GM21447 (cell line): ENCODE data around the gene CKS2.

Experiments
- ATAC-seq: cut with Tn5 transposase; IDR thresholded peaks from one replicate; pipeline ENCODE4 v1.9.1; 2021; ENCODE audit not compliant: unreplicated experiment

The CKS2 gene

DNA sequence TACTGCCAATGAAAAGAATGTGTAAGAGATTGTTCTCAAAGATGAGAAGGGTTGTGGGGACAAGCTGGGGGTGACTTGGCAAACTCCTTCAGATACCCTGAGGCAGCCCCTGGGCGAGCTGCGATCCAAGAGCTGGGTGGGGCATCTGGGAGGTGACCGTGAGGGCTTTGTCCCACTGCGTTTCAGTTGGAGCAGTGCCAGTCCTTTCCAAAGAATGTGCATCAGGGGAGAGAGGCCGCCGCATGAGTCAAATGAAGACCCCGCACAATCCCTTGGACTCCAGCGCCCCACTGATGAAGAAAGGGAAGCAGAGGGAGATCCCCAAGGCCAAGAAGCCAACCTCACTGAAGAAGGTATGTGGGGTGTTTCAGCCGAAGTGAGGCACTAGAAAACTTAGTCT is 35.7 kb downstream of the CKS2 start:
- no peak for ATAC-seq

DNA sequence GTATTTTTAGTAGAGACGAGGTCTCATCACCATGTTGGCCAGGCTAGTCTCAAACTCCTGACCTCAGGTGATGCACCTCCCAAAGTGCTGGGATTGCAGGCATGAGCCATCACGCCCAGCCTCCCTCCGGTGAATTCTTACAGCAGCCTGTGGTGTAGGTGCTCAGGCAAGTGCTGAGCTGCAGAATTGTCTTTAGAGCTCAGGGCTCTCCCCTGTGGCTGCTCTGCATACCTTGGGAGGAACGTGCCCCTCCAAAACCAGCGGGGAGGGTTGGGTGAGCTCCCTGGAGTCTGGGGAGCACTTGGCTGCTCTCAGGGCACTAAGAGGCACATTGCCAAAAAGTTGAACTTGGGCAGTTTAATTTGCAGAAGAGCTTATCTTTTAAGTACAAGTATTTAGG is 36.7 kb downstream of the CKS2 start:
- no peak for ATAC-seq

- ATAC-seq = no peak
Observed at GRCh38 chr9:89349607-89350006, 38.6 kb downstream of the CKS2 start.

- ATAC-seq = no peak
Observed at GRCh38 chr9:89350988-89351557, 40.1 kb downstream of the CKS2 start.

DNA sequence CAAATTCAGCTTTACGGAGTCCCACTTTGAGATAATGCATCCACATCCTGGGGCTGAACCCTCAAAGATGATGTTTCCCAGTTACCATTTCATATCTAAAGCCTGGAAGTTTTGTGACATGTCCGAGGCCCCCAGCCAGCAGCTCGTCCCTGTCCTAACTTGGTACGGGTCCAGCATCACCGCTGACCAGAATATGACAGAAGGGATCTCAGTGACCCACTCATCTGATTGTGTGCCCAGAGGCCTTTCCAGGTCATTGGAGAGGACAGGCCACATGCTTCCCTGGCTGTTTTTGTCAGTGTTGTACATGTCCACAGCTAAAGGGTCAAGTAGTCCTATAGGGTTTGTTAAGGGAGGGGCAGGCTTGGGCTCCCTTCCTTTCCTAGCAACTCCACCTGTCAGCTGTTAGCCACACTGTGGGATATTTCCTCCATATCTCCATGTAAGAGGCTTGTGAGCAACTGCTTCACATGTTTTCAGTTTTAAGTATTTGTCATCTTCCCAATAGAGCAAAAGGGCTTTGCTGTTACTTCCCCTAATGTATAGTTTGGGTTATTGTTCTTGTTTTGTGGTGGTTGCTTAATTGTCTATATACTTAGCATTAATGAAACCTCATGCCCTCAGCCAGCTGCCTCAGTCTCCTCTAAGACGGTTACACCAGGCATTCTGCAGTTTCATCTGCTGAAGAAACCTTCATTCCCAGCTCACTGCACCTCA is 40.7 kb downstream of the CKS2 start:
- no peak for ATAC-seq

GRCh38 chr9:89352451-89352850 is 41.5 kb downstream of the CKS2 start:
- ATAC-seq = no peak

DNA sequence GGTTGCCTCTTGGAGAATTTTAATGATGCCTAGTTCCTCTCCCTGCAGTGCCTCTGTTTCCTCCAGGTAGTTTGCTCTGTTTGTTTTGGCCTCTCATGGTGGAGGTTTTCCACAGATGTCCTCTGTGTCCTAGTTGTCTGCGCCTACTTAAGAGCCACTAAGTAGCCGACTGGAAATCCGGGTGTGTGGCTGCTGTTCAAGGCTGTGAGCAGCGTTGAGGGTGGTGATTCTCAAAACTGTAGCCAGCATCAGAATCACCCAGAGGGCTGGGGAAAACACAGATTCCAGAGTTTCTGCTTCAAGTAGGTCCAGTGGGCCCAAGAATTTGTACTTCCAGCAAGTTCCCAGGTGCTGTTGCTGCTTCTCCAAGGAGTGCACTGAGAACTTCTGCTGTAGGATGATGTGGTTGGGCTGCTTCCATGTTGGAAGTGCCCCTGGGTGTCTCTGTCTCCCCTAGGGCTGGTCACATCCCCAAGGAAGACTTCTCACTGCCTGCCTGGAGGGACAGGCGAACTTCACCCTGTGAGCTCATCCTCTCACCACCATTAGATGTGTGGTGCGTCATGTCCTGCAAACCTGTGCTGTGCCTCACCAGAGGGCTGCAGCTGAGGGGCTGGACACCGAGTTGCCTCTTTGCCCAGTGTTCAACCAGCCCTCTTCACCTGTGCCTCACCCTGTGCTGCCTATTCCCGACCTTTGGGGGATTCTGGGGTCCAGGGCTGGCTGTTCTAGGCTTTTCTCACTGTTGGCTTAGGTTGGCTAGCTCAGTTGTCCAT is 42.1 kb downstream of the CKS2 start:
- ATAC-seq = no peak

DNA sequence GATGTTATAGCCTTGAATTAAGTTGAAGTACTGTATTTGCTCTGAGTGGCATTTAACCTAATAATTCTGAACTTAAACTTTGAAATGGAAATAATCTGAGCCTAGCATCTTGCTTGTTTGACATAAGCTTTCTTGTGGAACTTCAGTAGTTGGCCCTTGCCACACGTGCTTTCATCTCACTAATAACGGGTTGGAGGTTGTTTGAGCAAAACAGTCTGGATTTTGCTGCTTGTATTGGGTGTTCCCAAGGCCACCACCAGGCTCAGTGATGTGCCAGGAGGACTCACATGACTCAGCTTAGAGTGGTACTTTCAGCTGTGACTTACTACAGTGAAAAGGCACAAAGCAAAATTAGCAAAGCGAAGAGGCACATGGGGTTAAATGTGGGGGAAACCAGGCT is 43.0 kb downstream of the CKS2 start:
- no peak for ATAC-seq

GRCh38 chr9:89354471-89354870 is 43.5 kb downstream of the CKS2 start:
- no peak for ATAC-seq

DNA sequence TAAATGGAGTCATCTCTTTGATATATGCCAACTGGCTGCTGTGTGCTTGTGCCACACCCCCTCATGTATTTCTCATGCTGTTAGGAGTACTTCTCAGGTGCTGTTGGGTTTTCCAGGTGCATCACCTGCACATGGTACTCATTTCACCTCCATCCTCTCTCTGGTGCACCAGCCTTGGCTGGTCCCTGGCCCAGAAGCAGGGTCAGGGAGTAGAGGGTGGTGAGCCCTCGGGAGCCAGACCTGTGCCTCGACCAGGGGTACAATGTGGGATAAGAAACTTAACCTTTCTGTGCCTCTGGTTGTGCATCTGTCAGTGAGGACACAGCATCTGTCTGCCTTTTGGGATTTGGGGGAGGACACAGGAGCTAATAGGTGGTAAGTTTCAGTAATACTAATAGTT is 45.8 kb downstream of the CKS2 start:
- no peak for ATAC-seq

DNA sequence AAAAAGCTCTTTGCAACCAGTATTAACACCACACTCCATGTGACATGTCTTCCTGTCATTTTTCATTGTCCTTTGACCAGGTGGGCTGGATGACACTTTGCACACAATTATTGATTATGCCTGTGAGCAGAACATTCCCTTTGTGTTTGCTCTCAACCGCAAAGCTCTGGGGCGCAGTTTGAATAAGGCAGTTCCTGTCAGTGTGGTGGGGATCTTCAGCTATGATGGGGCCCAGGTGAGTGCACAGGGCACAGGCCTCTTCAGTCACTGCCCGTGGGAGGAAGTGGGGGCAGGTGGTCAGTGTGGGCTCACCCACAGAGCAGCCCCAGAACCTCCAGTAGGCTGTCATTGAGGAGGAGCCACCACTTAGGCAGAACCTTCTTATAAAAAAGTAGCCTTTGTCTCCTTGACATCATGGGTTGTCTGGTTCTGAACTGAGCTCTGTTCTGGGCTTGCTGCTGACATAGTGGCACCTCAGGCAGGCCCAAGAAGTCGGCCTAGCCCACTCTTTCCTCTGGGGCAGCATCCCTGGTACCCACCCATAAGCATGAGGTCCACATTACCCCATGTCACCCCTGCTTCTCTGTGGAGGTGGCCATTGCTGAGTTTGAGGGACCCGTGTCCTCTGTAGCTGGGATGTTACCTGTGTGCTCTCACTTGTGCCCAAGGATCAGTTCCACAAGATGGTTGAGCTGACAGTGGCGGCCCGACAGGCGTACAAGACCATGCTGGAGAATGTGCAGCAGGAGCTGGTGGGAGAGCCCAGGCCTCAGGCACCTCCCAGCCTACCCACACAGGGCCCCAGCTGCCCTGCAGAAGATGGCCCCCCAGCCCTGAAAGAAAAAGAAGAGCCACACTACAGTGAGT is 46.6 kb downstream of the CKS2 start:
- no peak for ATAC-seq

- ATAC-seq = no peak
Observed at GRCh38 chr9:89358376-89358916, 47.5 kb downstream of the CKS2 start.

DNA sequence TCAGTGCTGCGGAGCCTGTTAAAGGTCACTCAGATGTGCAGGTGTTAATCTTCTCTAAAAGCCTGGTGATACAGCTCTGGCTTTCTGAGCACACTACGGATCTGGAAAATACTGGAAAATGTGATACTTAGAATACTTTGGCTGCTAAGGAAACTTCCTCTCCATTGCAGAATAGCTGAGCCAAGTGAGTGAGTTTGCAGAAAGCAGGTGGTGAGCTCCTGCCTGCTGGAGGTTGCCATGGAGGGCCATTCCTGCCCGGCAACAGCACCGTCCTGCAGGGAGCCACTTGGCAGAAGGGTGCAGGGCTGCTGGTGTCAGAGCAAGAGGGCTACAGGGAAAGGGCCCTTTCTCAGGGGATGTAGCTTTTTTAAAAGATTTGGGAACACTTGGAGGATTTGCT is 48.0 kb downstream of the CKS2 start:
- ATAC-seq = no peak

- ATAC-seq = no peak
Observed at GRCh38 chr9:89359751-89360261, 48.8 kb downstream of the CKS2 start.

- ATAC-seq = no peak
Observed at GRCh38 chr9:89360465-89360864, 49.5 kb downstream of the CKS2 start.

GRCh38 chr9:89361031-89361430 is 50.0 kb downstream of the CKS2 start:
- no peak for ATAC-seq

DNA sequence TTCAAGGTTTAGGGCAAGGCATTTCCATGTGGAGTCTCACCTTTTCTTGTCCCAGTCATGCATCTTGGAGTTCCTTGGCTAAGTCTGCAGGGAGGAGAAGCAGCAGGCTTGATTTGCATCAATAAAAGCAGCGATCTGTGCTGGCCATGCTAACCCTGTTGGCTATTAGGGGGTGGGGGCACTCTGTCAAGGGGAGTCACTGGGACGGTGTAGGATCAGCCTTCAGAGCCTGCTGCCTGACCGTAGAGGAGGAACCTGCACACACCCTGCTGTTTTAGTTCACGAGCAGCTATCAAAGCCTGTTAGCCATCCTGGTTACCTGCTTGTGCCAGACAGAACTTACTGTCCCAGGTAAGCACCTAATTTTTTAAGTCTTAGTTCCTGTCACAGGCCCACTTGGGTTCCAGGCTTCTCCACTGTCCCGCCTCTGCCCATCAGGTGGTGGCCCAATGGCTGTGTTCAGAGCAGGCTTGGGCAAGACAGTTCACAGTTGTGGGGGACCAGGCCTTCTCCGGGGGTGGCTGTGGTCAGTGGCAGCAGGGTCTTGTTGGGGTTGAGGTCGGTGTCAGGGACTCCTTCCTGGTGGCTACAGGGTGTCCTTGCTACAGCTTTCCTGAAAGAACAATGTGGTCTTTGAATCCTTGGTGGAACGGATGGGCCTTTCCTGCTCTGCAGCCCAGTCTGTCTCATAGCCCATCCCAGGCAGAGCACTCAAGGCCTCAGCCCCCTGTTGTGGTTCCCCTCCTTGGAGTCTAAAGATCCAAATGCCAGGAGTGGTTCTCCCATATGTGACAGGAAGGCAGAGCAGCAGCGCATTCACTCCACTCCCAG is 51.0 kb downstream of the CKS2 start:
- ATAC-seq = no peak

- no peak for ATAC-seq
Observed at GRCh38 chr9:89362647-89363310, 51.8 kb downstream of the CKS2 start.

DNA sequence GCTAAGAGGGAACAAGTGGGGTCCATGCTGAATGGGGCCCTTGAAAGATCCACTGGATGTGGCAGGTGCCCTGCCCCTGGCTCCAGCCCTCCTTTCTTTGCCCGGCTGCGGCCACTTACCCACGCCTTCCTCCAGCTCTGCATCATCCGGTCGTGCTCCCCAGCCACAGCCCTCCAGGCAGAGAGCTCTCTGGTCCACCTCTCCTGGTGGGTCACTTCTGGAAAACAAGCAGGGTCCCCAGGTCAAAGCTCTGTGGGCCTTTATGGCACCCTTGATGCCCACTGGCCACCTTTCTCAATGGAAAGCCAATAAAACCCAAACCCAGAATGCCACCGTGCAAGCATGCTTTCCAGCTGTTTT is 52.3 kb downstream of the CKS2 start:
- ATAC-seq = no peak
